GM12801 (cell line): ENCODE measurements around the gene TIMM17A.

Experiments used
- CTCF ChIP-seq: IDR thresholded peaks from one replicate; pipeline ENCODE4 v1.5.1; 2011; ENCODE audit warnings: control low read depth; ENCODE audit not compliant: insufficient read length; ENCODE audit errors: extremely low read depth

Gene TIMM17A

GRCh38 chr1:201990427-201990826, 35.1 kb downstream of the TIMM17A start:
- TF ChIP-seq CTCF: no peak

GRCh38 chr1:201999625-202000238, 44.4 kb downstream of the TIMM17A start:
- TF ChIP-seq CTCF: no peak

GRCh38 chr1:202002507-202002906, 47.2 kb downstream of the TIMM17A start:
- no peak for TF ChIP-seq CTCF

- no peak for TF ChIP-seq CTCF
Measured at GRCh38 chr1:202004711-202005110, 49.4 kb downstream of the TIMM17A start.

GRCh38 chr1:202005958-202006357, 50.7 kb downstream of the TIMM17A start:
- TF ChIP-seq CTCF: no peak

GRCh38 chr1:202007304-202007703, 52.0 kb downstream of the TIMM17A start:
- no peak for TF ChIP-seq CTCF

GRCh38 chr1:202007805-202008489, 52.6 kb downstream of the TIMM17A start:
- no peak for TF ChIP-seq CTCF
